GM12864 (cell line): ENCODE results near the gene SESN3.
"Not testable (repeated sequence)": the region's sequence is repeated elsewhere in the genome, so short reads cannot be mapped to it uniquely, and the experiment has no call there.

Experiments used
- DNase-seq: peaks from one replicate; pipeline ENCODE4 v3.0.0-alpha.2; 2011; ENCODE audit warnings: low read depth
- H3K4me3 ChIP-seq: 2 replicates; pipeline ENCODE4 v1.5.1; 2011; ENCODE audit warnings: mild to moderate bottlenecking, low read depth, low read length, control low read depth
- CTCF ChIP-seq: IDR thresholded peaks from 2 replicates; pipeline ENCODE4 v1.5.1; 2011; ENCODE audit warnings: low read depth, mild to moderate bottlenecking, moderate library complexity, low read length, control low read depth, inconsistent platforms; ENCODE audit errors: missing control alignments

The SESN3 gene

GRCh38 chr11:95230810-95231126 lies 234 bp downstream of the SESN3 start:
- no peak for TF ChIP-seq CTCF
- H3K4me3 ChIP-seq, result peak overlapping the region; percentile 62
- no peak for DNase-seq

- peak overlapping the region; percentile 62 for H3K4me3 ChIP-seq
- no peak for TF ChIP-seq CTCF
- DNase-seq, result no peak
These were observed 801 bp downstream of the SESN3 start for GRCh38 chr11:95229993-95230809.

- peak overlapping the region; percentile 62; the same call in 1 of the 2 replicates for H3K4me3 ChIP-seq
- no peak for TF ChIP-seq CTCF
- no peak for DNase-seq
These were observed 1.6 kb downstream of the SESN3 start for GRCh38 chr11:95229199-95229992.

- no peak overlapping the region for H3K4me3 ChIP-seq
- no peak for DNase-seq
- no peak for TF ChIP-seq CTCF
These were observed 2.8 kb downstream of the SESN3 start for GRCh38 chr11:95228081-95228749.

- not testable (repeated sequence) for DNase-seq
These were observed 3.9 kb downstream of the SESN3 start for GRCh38 chr11:95227060-95227459.

GRCh38 chr11:95222817-95223216 lies 8.2 kb downstream of the SESN3 start:
- no peak for TF ChIP-seq CTCF
- no peak overlapping the region for H3K4me3 ChIP-seq
- no peak for DNase-seq

More at GRCh38 chr11:95227060-95227459, 3.9 kb downstream of the SESN3 start:
- not testable (repeated sequence) for H3K4me3 ChIP-seq

GRCh38 chr11:95219599-95219998 lies 11.4 kb downstream of the SESN3 start:
- no peak for TF ChIP-seq CTCF
- DNase-seq, result no peak
- H3K4me3 ChIP-seq, result no peak overlapping the region
